K562 (cell line): Measurements from ENCODE around the gene POLN. TPM values are rescaled to one million over a fixed set of nuclear protein-coding genes. Genes with fewer than 3 reads are reported as not detected.

Experiments
- CBFA2T3 ChIP-seq: fragments of 450-650 bp; IDR thresholded peaks from 2 replicates; pipeline ENCODE4 v1.6.1; 2017
- HMBOX1 ChIP-seq: sonication (generic); IDR thresholded peaks from 2 replicates; pipeline ENCODE4 v1.6.1; 2016
- MEIS2 ChIP-seq: fragments of 450-650 bp; IDR thresholded peaks from 2 replicates; pipeline ENCODE4 v1.6.1; 2014; ENCODE audit warnings: mild to moderate bottlenecking; ENCODE audit not compliant: partially characterized antibody
- polyA plus RNA-seq, 8 experiments: library from polyadenylated mRNA; depleted of rRNA in 4 of 8; stranded (reverse) in 5 of 8; unstranded in 3 of 8; fragments of >200 nt; fragmentation: Nextera tagmentation in 2 of 8; fragmentation: Illumina TruSeq in 1 of 8; extraction: Ambion mirVana in 2 of 8; extraction: Trizol in 1 of 8; gene quantifications; 2 replicates each; pipeline versions ENCODE4 v1.2.1 to v1.2.3, GENCODE V29; 2011 to 2014; ENCODE audit warnings: inconsistent platforms in 1 of 8, missing spikeins in 1 of 8
- total RNA-seq, 7 experiments: library from RNA; depleted of rRNA in 6 of 7; stranded (reverse); fragments of >200 nt in 6 of 7; fragmentation: Illumina TruSeq in 2 of 7; extraction: Trizol in 2 of 7; gene quantifications; 2 replicates each; pipeline versions ENCODE4 v1.2.1 to v1.2.3, GENCODE V29; 2011 to 2021; ENCODE audit warnings: low replicate concordance in 1 of 7
- TF ChIP-seq, protein P1 (sequence below): fragments of 450-650 bp; IDR thresholded peaks from 2 replicates; pipeline ENCODE4 v1.6.1; 2016; ENCODE audit warnings: mild to moderate bottlenecking, moderate library complexity

The POLN gene
- total and polyA plus RNA-seq, 9 of the 15 experiments (the other 6 are each of a cell fraction or from before 2014, with no cell fraction given): 0.08 to 0.91 (median 0.32) TPM

- TF ChIP-seq, protein P1, sequence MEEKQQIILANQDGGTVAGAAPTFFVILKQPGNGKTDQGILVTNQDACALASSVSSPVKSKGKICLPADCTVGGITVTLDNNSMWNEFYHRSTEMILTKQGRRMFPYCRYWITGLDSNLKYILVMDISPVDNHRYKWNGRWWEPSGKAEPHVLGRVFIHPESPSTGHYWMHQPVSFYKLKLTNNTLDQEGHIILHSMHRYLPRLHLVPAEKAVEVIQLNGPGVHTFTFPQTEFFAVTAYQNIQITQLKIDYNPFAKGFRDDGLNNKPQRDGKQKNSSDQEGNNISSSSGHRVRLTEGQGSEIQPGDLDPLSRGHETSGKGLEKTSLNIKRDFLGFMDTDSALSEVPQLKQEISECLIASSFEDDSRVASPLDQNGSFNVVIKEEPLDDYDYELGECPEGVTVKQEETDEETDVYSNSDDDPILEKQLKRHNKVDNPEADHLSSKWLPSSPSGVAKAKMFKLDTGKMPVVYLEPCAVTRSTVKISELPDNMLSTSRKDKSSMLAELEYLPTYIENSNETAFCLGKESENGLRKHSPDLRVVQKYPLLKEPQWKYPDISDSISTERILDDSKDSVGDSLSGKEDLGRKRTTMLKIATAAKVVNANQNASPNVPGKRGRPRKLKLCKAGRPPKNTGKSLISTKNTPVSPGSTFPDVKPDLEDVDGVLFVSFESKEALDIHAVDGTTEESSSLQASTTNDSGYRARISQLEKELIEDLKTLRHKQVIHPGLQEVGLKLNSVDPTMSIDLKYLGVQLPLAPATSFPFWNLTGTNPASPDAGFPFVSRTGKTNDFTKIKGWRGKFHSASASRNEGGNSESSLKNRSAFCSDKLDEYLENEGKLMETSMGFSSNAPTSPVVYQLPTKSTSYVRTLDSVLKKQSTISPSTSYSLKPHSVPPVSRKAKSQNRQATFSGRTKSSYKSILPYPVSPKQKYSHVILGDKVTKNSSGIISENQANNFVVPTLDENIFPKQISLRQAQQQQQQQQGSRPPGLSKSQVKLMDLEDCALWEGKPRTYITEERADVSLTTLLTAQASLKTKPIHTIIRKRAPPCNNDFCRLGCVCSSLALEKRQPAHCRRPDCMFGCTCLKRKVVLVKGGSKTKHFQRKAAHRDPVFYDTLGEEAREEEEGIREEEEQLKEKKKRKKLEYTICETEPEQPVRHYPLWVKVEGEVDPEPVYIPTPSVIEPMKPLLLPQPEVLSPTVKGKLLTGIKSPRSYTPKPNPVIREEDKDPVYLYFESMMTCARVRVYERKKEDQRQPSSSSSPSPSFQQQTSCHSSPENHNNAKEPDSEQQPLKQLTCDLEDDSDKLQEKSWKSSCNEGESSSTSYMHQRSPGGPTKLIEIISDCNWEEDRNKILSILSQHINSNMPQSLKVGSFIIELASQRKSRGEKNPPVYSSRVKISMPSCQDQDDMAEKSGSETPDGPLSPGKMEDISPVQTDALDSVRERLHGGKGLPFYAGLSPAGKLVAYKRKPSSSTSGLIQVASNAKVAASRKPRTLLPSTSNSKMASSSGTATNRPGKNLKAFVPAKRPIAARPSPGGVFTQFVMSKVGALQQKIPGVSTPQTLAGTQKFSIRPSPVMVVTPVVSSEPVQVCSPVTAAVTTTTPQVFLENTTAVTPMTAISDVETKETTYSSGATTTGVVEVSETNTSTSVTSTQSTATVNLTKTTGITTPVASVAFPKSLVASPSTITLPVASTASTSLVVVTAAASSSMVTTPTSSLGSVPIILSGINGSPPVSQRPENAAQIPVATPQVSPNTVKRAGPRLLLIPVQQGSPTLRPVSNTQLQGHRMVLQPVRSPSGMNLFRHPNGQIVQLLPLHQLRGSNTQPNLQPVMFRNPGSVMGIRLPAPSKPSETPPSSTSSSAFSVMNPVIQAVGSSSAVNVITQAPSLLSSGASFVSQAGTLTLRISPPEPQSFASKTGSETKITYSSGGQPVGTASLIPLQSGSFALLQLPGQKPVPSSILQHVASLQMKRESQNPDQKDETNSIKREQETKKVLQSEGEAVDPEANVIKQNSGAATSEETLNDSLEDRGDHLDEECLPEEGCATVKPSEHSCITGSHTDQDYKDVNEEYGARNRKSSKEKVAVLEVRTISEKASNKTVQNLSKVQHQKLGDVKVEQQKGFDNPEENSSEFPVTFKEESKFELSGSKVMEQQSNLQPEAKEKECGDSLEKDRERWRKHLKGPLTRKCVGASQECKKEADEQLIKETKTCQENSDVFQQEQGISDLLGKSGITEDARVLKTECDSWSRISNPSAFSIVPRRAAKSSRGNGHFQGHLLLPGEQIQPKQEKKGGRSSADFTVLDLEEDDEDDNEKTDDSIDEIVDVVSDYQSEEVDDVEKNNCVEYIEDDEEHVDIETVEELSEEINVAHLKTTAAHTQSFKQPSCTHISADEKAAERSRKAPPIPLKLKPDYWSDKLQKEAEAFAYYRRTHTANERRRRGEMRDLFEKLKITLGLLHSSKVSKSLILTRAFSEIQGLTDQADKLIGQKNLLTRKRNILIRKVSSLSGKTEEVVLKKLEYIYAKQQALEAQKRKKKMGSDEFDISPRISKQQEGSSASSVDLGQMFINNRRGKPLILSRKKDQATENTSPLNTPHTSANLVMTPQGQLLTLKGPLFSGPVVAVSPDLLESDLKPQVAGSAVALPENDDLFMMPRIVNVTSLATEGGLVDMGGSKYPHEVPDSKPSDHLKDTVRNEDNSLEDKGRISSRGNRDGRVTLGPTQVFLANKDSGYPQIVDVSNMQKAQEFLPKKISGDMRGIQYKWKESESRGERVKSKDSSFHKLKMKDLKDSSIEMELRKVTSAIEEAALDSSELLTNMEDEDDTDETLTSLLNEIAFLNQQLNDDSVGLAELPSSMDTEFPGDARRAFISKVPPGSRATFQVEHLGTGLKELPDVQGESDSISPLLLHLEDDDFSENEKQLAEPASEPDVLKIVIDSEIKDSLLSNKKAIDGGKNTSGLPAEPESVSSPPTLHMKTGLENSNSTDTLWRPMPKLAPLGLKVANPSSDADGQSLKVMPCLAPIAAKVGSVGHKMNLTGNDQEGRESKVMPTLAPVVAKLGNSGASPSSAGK: no peak
- peak; percentile 25 for TF ChIP-seq MEIS2
- no peak for TF ChIP-seq CBFA2T3
- TF ChIP-seq HMBOX1: no peak
These were observed 182.0 kb downstream of the POLN start (continued) for GRCh38 chr4:2059726-2060602.
